Measurements from ENCODE around the gene HDDC2. TPM values are rescaled to one million over a fixed set of nuclear protein-coding genes. Genes with fewer than 3 reads are reported as not detected.

Gene HDDC2
- polyA plus RNA-seq (2013): 51.0 TPM

GRCh38 chr6:125301435-125302391 lies at the start of gene HDDC2:
TSS of gene HDDC2 (minus strand) at chr6:125301967. CDS start at chr6:125301932, 35 bp downstream.
- Histone ChIP-seq H3K36me3 (ENCODE audit: control insufficient read depth in 4 of 4, insufficient read depth in 4 of 4, low read length in 3 of 4) (peaks cover 2 to 29% (median 13%) of the 10 kb centered on the region in 4 experiments), H3K9me3 (ENCODE audit: control extremely low read depth in 1 of 5, control insufficient read depth in 4 of 5, insufficient read depth in 2 of 5, low read depth in 1 of 5, low read length in 4 of 5) (peaks cover 0 to 2% (median 0%) of the 10 kb centered on the region in 5 experiments), H3K27me3 (replicated peaks in 2 of 5; ENCODE audit: control insufficient read depth in 4 of 5, insufficient read depth in 5 of 5, low read length in 4 of 5) (peaks cover 0 to 17% (median 5%) of the 10 kb centered on the region in 5 experiments), H3K4me1 (ENCODE audit: control extremely low read depth in 1 of 4, control insufficient read depth in 4 of 4, insufficient read depth in 4 of 4, low read length in 3 of 4) (peaks cover 0 to 9% (median 3%) of the 10 kb centered on the region in 4 experiments), H3K27ac (ENCODE audit: insufficient read depth in 1 of 2, low read depth in 1 of 2, low read length in 2 of 2, poor library complexity in 1 of 2, severe bottlenecking in 2 of 2) (peak within 1 kb of the TSS in 1 of 2 experiments; percentile 76), H3K4me3 (ENCODE audit: control insufficient read depth in 1 of 7, extremely low read depth in 1 of 7, insufficient read depth in 4 of 7, low read depth in 2 of 7, low read length in 6 of 7) (peak within 1 kb of the TSS; percentile 60 to 86 (median 81))
- peak; percentile 33 to 74 (median 60) for DNase-seq
- POLR2A ChIA-PET: interaction anchor here (0.7 kb wide), 1 partner anchor 37 kb away, joined by 4 read pairs; no protein-coding TSS in a partner anchor
- WGBS (ENCODE audit: insufficient coverage): 3% methylated on average over 61 of the region's 67 CpGs
- CTCF ChIA-PET: interaction anchor here (0.9 to 2.6 kb wide), 7 partner anchors 8 to 452 kb away, joined by 3 to 12 read pairs (median 4); partner anchors contain the start of gene TPD52L1

DNA sequence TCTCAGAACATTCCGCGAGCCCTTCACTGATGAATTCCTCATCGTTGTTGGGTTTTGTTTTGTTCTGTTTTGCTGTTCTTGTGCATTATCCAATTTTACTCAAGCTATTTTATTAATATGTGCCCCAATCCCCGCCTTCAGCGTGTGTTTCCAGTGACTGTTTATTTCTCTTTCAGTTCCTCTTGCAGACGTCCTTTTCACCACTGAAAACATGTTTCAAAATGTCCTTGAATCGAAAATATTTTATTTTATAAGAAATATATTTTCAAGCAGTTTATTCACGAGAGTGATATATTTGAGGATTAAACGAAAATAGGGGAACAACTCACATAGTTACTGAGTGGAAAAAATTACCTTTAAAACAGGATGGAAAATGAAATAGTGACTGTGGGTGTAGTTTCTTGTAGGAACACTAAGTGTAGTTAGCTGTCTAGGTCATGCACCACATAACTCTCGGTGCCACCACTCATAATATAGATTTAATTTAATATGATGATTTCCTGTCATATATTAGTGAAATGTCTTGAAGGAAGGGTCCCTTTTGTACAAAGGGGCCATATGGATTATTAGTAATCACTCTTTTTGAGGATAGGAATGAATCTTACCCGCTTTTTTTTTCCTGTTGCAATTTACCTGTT lies 45.3 kb upstream of the HDDC2 start:
- Histone ChIP-seq H3K4me3 (ENCODE audit: control insufficient read depth in 1 of 7, extremely low read depth in 1 of 7, insufficient read depth in 4 of 7, low read depth in 2 of 7, low read length in 6 of 7) (no peak overlapping the region), H3K27ac (ENCODE audit: insufficient read depth in 1 of 2, low read depth in 1 of 2, low read length in 2 of 2, poor library complexity in 1 of 2, severe bottlenecking in 2 of 2) (no peak overlapping the region), H3K4me1 (ENCODE audit: control extremely low read depth in 1 of 4, control insufficient read depth in 4 of 4, insufficient read depth in 4 of 4, low read length in 3 of 4) (peaks cover 3 to 10% (median 6%) of the 10 kb centered on the region in 4 experiments), H3K9me3 (ENCODE audit: control extremely low read depth in 1 of 5, control insufficient read depth in 4 of 5, insufficient read depth in 2 of 5, low read depth in 1 of 5, low read length in 4 of 5) (no peaks in the 10 kb centered on the region), H3K27me3 (replicated peaks in 2 of 5; ENCODE audit: control insufficient read depth in 4 of 5, insufficient read depth in 5 of 5, low read length in 4 of 5) (peaks cover 0 to 11% (median 0%) of the 10 kb centered on the region in 5 experiments), H3K36me3 (ENCODE audit: control insufficient read depth in 4 of 4, insufficient read depth in 4 of 4, low read length in 3 of 4) (no peaks in the 10 kb centered on the region)
- POLR2A ChIA-PET: no interaction called here
- CTCF ChIA-PET: interaction anchor here (1.2 kb wide), 1 partner anchor 13 kb away, joined by 3 read pairs; no protein-coding TSS in a partner anchor
- WGBS (ENCODE audit: insufficient coverage): 78% methylated on average over 2 of the region's 11 CpGs
- DNase-seq: no peak

DNA sequence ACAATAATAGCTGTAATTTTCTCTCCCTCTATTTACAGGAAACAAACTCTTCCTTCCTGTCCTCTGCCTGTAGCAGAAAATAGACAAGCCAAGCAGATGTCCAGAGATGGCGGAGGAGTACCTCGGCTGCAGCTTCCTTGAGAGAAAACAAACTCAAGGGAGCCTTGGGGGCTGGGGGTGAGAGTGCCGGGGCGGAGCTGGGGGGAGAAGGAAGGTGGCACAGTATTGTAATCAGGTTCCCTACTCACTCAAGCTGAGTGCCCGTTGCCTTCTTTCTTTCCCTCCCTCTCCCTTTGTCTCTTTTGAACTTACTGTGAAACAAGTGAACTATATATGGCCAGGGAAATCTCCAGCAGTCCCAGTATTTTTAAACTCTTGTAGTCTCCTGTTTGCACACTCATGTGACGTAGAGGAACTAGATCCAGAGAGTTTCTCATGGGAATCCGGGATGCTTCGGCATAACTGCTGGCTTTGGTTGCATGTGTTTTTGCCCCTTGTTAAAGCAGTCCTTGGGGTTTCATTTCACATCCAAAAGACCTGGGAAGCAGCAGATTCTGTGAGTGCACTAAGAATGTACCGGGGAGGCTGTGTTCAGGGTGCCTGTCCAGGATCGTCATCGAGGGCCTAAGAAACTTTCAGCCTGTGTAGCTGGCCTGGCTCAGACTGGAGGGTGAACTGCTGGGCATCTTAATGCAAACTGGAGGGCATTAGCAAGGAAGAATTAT lies 44.6 kb upstream of the HDDC2 start:
- H3K4me3 ChIP-seq (ENCODE audit: control insufficient read depth in 1 of 7, extremely low read depth in 1 of 7, insufficient read depth in 4 of 7, low read depth in 2 of 7, low read length in 6 of 7): peak overlapping the region in 2 of 7 experiments; percentile 9 to 13
- H3K27me3 ChIP-seq (replicated peaks in 2 of 5; ENCODE audit: control insufficient read depth in 4 of 5, insufficient read depth in 5 of 5, low read length in 4 of 5): peaks cover 0 to 11% (median 0%) of the 10 kb centered on the region in 5 experiments
- ChIA-PET POLR2A (no interaction called here), CTCF (interaction anchor here (1.2 kb wide), 1 partner anchor 14 kb away, joined by 3 read pairs; no protein-coding TSS in a partner anchor)
- peaks cover 3 to 10% (median 6%) of the 10 kb centered on the region in 4 experiments for H3K4me1 ChIP-seq (ENCODE audit: control extremely low read depth in 1 of 4, control insufficient read depth in 4 of 4, insufficient read depth in 4 of 4, low read length in 3 of 4)
- no peak overlapping the region for H3K27ac ChIP-seq (ENCODE audit: insufficient read depth in 1 of 2, low read depth in 1 of 2, low read length in 2 of 2, poor library complexity in 1 of 2, severe bottlenecking in 2 of 2)
- 66% methylated on average over 9 of the region's 11 CpGs for WGBS (ENCODE audit: insufficient coverage)
- H3K9me3 ChIP-seq (ENCODE audit: control extremely low read depth in 1 of 5, control insufficient read depth in 4 of 5, insufficient read depth in 2 of 5, low read depth in 1 of 5, low read length in 4 of 5): no peaks in the 10 kb centered on the region
- peak in 1 of 3 donors; percentile 11 for DNase-seq
- no peaks in the 10 kb centered on the region for H3K36me3 ChIP-seq (ENCODE audit: control insufficient read depth in 4 of 4, insufficient read depth in 4 of 4, low read length in 3 of 4)

DNA sequence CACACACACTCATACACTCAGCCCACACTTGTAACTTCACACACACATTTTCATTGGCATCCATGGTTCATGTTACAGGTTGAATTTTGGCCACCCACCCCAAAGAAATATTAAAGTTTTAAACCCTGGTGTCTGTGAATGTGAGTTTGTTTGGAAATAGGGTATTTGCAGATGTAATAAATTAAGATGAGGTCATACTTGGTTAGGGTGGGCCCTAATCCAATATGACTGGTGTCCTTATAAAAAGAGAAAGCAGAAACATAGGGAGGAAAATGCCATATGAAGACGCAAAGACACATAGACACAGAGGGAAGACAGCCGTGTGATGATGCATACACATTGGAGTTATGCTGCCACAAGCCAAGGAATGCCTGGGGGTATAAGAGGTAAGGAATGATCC lies 39.7 kb upstream of the HDDC2 start:
- H3K27me3 ChIP-seq (replicated peaks in 2 of 5; ENCODE audit: control insufficient read depth in 4 of 5, insufficient read depth in 5 of 5, low read length in 4 of 5): peaks cover 0 to 10% (median 0%) of the 10 kb centered on the region in 5 experiments
- H3K36me3 ChIP-seq (ENCODE audit: control insufficient read depth in 4 of 4, insufficient read depth in 4 of 4, low read length in 3 of 4): no peaks in the 10 kb centered on the region
- no peak overlapping the region for H3K27ac ChIP-seq (ENCODE audit: insufficient read depth in 1 of 2, low read depth in 1 of 2, low read length in 2 of 2, poor library complexity in 1 of 2, severe bottlenecking in 2 of 2)
- no peaks in the 10 kb centered on the region for H3K9me3 ChIP-seq (ENCODE audit: control extremely low read depth in 1 of 5, control insufficient read depth in 4 of 5, insufficient read depth in 2 of 5, low read depth in 1 of 5, low read length in 4 of 5)
- peaks cover 0 to 7% (median 2%) of the 10 kb centered on the region in 4 experiments for H3K4me1 ChIP-seq (ENCODE audit: control extremely low read depth in 1 of 4, control insufficient read depth in 4 of 4, insufficient read depth in 4 of 4, low read length in 3 of 4)
- CTCF ChIA-PET: no interaction called here
- WGBS (ENCODE audit: insufficient coverage): 50% methylated on average over 2 of the region's 2 CpGs
- H3K4me3 ChIP-seq (ENCODE audit: control insufficient read depth in 1 of 7, extremely low read depth in 1 of 7, insufficient read depth in 4 of 7, low read depth in 2 of 7, low read length in 6 of 7): no peak overlapping the region
- POLR2A ChIA-PET: no interaction called here
- DNase-seq: no peak

DNA sequence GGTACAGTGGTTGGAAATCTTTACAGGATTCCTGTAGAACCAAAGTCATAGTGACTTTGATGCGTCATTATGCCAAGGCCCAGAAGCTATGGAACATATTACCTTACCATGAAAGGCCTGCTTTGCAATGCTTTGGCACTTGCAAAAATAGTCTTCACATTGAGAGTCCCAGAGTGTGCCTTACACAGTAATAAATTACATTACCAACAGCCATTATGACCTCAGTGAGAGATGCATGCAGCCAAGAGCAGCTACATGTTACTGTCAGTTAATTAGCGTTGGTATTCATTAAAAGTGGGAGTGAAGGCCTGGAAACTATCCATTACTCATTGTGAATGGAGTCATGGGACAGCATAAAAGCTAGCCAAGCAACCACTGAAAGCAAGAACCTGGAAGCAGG lies 39.2 kb upstream of the HDDC2 start:
- Histone ChIP-seq H3K4me3 (ENCODE audit: control insufficient read depth in 1 of 7, extremely low read depth in 1 of 7, insufficient read depth in 4 of 7, low read depth in 2 of 7, low read length in 6 of 7) (no peak overlapping the region), H3K9me3 (ENCODE audit: control extremely low read depth in 1 of 5, control insufficient read depth in 4 of 5, insufficient read depth in 2 of 5, low read depth in 1 of 5, low read length in 4 of 5) (no peaks in the 10 kb centered on the region), H3K27me3 (replicated peaks in 2 of 5; ENCODE audit: control insufficient read depth in 4 of 5, insufficient read depth in 5 of 5, low read length in 4 of 5) (peaks cover 0 to 5% (median 0%) of the 10 kb centered on the region in 5 experiments), H3K36me3 (ENCODE audit: control insufficient read depth in 4 of 4, insufficient read depth in 4 of 4, low read length in 3 of 4) (no peaks in the 10 kb centered on the region), H3K4me1 (ENCODE audit: control extremely low read depth in 1 of 4, control insufficient read depth in 4 of 4, insufficient read depth in 4 of 4, low read length in 3 of 4) (peaks cover 0 to 3% (median 0%) of the 10 kb centered on the region in 4 experiments), H3K27ac (ENCODE audit: insufficient read depth in 1 of 2, low read depth in 1 of 2, low read length in 2 of 2, poor library complexity in 1 of 2, severe bottlenecking in 2 of 2) (no peak overlapping the region)
- DNase-seq: no peak
- ChIA-PET POLR2A (no interaction called here), CTCF (no interaction called here)
- 100% methylated on average over 1 of the region's 2 CpGs for WGBS (ENCODE audit: insufficient coverage)

GRCh38 chr6:125340175-125340835 lies 38.5 kb upstream of the HDDC2 start:
- H3K27me3 ChIP-seq (replicated peaks in 2 of 5; ENCODE audit: control insufficient read depth in 4 of 5, insufficient read depth in 5 of 5, low read length in 4 of 5): peaks cover 0 to 8% (median 4%) of the 10 kb centered on the region in 5 experiments
- no peaks in the 10 kb centered on the region for H3K9me3 ChIP-seq (ENCODE audit: control extremely low read depth in 1 of 5, control insufficient read depth in 4 of 5, insufficient read depth in 2 of 5, low read depth in 1 of 5, low read length in 4 of 5)
- WGBS (ENCODE audit: insufficient coverage): 96% methylated on average over 3 of the region's 3 CpGs
- no peak overlapping the region for H3K27ac ChIP-seq (ENCODE audit: insufficient read depth in 1 of 2, low read depth in 1 of 2, low read length in 2 of 2, poor library complexity in 1 of 2, severe bottlenecking in 2 of 2)
- no peak for DNase-seq
- no peaks in the 10 kb centered on the region for H3K4me1 ChIP-seq (ENCODE audit: control extremely low read depth in 1 of 4, control insufficient read depth in 4 of 4, insufficient read depth in 4 of 4, low read length in 3 of 4)
- ChIA-PET POLR2A (no interaction called here), CTCF (no interaction called here)
- no peaks in the 10 kb centered on the region for H3K36me3 ChIP-seq (ENCODE audit: control insufficient read depth in 4 of 4, insufficient read depth in 4 of 4, low read length in 3 of 4)
- H3K4me3 ChIP-seq (ENCODE audit: control insufficient read depth in 1 of 7, extremely low read depth in 1 of 7, insufficient read depth in 4 of 7, low read depth in 2 of 7, low read length in 6 of 7): no peak overlapping the region
